ENCODE data around the gene SNAP47.

DNA sequence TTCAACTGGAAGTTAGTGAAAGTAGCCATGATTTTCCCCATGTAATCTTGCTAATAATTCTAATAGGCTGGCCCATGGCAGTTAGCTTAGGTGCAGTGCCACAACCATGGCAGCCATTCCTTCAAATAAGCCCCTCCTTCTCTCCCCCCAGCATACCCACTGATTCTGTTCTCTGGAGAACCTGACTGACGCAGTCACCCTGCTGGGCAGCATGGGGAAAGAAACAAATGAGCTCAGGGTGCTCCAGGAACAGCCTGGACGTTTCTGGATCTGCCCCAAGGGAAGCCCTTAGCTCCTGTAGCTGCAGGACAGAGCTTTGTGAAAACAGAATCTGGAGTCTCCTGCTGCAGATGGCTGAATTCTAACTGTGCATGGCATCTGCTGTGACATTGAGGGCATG lies 22.5 kb downstream of the SNAP47 start:
- TF ChIP-seq POLR2A (IDR thresholded peaks at IDR 0.05) (no peak), EP300 (IDR thresholded peaks at IDR 0.05) (no peak)
- TF ChIP-seq, protein P1, sequence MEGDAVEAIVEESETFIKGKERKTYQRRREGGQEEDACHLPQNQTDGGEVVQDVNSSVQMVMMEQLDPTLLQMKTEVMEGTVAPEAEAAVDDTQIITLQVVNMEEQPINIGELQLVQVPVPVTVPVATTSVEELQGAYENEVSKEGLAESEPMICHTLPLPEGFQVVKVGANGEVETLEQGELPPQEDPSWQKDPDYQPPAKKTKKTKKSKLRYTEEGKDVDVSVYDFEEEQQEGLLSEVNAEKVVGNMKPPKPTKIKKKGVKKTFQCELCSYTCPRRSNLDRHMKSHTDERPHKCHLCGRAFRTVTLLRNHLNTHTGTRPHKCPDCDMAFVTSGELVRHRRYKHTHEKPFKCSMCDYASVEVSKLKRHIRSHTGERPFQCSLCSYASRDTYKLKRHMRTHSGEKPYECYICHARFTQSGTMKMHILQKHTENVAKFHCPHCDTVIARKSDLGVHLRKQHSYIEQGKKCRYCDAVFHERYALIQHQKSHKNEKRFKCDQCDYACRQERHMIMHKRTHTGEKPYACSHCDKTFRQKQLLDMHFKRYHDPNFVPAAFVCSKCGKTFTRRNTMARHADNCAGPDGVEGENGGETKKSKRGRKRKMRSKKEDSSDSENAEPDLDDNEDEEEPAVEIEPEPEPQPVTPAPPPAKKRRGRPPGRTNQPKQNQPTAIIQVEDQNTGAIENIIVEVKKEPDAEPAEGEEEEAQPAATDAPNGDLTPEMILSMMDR (IDR thresholded peaks at IDR 0.05) = no peak
